Uterus (tissue), 4 donors: ENCODE results near the gene HCK. TPM values are rescaled to one million over a fixed set of nuclear protein-coding genes. Genes with fewer than 3 reads are reported as not detected.

Experiments used
- DNase-seq, 2 donors: peaks; one replicate each; pipeline ENCODE4 v3.0.0-alpha.2; 2019 to 2020
- H3K27ac ChIP-seq, 2 donors: fragments of 200-600 bp; sonication (generic); 1 replicate in 1 of 2; 2 replicates in 1 of 2; pipeline ENCODE4 v1.5.1; 2016 to 2018
- H3K27me3 ChIP-seq, 2 donors: fragments of 200-600 bp; sonication (generic); one replicate each; pipeline ENCODE4 v1.5.1; 2018 to 2019; ENCODE audit warnings: control low read depth in 1 of 2
- H3K36me3 ChIP-seq, 2 donors: fragments of 200-600 bp; sonication (generic); one replicate each; pipeline ENCODE4 v1.5.1; 2019; ENCODE audit warnings: control low read depth in 1 of 2
- H3K4me1 ChIP-seq, 2 donors: fragments of 200-600 bp; sonication (generic); one replicate each; pipeline ENCODE4 v1.5.1; 2018 to 2019; ENCODE audit warnings: control low read depth in 1 of 2
- H3K4me3 ChIP-seq, 2 donors: fragments of 200-600 bp; sonication (generic); 1 replicate in 1 of 2; 2 replicates in 1 of 2; pipeline ENCODE4 v1.5.1; 2018 to 2019; ENCODE audit warnings: mild to moderate bottlenecking in 1 of 2
- H3K9me3 ChIP-seq, 2 donors: fragments of 200-600 bp; sonication (generic); one replicate each; pipeline ENCODE4 v1.5.1; 2019; ENCODE audit warnings: control low read depth in 1 of 2
- POLR2A ChIP-seq, 2 donors: fragments of 450-650 bp; IDR thresholded peaks; one replicate each; pipeline ENCODE4 v1.6.1; 2016; ENCODE audit warnings: antibody characterized with exemption in 2 of 2, mild to moderate bottlenecking in 1 of 2, moderate library complexity in 1 of 2
- intact Hi-C: fragments of 100-400 bp; cut with DNase I; formaldehyde crosslinking; loops from one replicate; pipeline ENCODE4 v1.15.1; 2023; ENCODE audit warnings: low total_unique reads
- total RNA-seq, 4 donors: library from RNA; depleted of rRNA in 3 of 4; stranded (reverse); fragments of >200 nt in 3 of 4; gene quantifications; one replicate each; pipeline versions ENCODE4 v1.1.0 to v1.2.4, GENCODE V29; 2014 to 2023
- TF ChIP-seq, protein P1 (sequence below), 4 experiments: fragments of 200-600 bp in 2 of 4; fragments of 450-650 bp in 2 of 4; sonication (generic) in 2 of 4; IDR thresholded peaks; one replicate each; pipeline ENCODE4 v1.5.1; 2016 to 2019; ENCODE audit warnings: antibody characterized with exemption in 4 of 4, mild to moderate bottlenecking in 2 of 4, moderate library complexity in 1 of 4
- donor health status: DM: yes; HTN: yes; CAD: no.

Gene HCK
- total RNA-seq, 4 donors from 2014 or later = 1.3 to 7.0 (median 4.1) TPM

DNA sequence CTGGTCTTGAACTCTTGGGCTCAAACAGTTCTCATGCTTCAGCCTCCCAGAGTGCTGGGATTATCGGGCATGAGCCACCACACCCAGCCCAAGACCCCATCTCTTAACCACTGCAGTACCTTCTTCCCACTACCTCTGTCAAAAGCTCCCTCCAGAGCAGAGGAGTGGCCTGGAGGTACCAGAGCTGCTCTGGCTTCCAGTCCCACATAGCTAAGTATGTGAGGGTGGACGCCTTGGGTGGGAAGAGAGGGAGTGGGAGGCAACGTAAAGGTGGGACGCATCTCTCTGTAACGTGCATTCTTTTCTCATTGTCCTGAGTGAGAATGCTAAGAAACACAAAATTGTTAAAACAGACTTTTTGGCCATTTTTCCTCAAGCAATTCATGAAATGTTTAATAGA, 82.0 kb downstream of the HCK start:
- Histone ChIP-seq H3K27ac (no peak overlapping the region), H3K36me3 (no peaks in the 10 kb centered on the region), H3K4me1 (no peaks in the 10 kb centered on the region), H3K27me3 (no peaks in the 10 kb centered on the region), H3K4me3 (no peak overlapping the region), H3K9me3 (no peaks in the 10 kb centered on the region)
- no peak for DNase-seq
- no peak for TF ChIP-seq POLR2A (IDR thresholded peaks at IDR 0.05)
- TF ChIP-seq, protein P1, sequence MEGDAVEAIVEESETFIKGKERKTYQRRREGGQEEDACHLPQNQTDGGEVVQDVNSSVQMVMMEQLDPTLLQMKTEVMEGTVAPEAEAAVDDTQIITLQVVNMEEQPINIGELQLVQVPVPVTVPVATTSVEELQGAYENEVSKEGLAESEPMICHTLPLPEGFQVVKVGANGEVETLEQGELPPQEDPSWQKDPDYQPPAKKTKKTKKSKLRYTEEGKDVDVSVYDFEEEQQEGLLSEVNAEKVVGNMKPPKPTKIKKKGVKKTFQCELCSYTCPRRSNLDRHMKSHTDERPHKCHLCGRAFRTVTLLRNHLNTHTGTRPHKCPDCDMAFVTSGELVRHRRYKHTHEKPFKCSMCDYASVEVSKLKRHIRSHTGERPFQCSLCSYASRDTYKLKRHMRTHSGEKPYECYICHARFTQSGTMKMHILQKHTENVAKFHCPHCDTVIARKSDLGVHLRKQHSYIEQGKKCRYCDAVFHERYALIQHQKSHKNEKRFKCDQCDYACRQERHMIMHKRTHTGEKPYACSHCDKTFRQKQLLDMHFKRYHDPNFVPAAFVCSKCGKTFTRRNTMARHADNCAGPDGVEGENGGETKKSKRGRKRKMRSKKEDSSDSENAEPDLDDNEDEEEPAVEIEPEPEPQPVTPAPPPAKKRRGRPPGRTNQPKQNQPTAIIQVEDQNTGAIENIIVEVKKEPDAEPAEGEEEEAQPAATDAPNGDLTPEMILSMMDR (IDR thresholded peaks at IDR 0.05) = no peak
- intact Hi-C loops = no loop called here

DNA sequence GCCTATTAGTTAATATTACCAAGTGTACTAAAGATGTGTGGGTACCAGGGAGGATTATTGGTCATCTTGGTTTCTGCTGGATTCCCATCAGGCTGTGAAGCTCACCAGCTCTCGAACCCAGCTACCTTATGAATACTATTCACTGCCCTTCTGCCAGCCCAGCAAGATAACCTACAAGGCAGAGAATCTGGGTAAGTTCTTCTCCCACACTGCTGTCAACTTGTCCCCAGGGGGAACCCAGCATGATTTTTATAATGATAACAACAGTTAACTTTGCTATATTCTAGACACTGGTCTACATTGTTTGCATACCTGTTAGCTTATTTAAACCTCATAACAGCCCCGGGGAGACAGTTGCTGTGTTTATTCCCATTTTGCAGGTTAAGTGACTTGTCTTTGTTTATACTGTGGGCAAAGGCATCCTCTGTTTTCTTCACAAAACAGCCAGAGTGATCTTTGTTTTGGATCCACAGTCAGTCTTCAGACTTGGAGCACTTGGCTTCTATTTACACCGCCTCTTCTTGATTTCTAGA, 84.0 kb downstream of the HCK start:
- H3K27ac ChIP-seq = no peak overlapping the region
- H3K9me3 ChIP-seq = no peaks in the 10 kb centered on the region
- no peak overlapping the region for H3K4me3 ChIP-seq
- H3K36me3 ChIP-seq = no peaks in the 10 kb centered on the region
- intact Hi-C loops = no loop called here
- no peaks in the 10 kb centered on the region for H3K27me3 ChIP-seq
- TF ChIP-seq POLR2A (IDR thresholded peaks at IDR 0.05) = no peak
- TF ChIP-seq, protein P1 (IDR thresholded peaks at IDR 0.05) = no peak
- DNase-seq = no peak
- H3K4me1 ChIP-seq = no peaks in the 10 kb centered on the region

DNA sequence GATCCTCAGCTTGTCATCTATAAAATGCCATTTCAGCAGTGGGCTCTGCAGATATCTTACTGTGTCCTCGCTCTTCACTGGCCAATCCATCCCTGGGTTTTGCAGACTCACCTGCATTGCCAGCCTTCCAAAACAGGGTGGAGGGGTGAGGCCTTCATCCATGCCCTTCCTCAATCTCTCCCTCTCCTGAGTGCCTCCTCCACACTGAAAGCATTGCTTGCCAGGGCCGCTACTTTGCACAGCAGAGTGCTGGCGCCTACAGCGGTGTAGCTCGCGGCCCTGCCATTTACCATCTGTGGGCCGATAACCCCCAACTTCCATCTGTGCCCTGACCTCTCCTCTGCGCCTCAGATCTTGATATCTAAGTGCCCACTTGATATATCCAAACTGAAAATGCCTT, 86.9 kb downstream of the HCK start:
- Histone ChIP-seq H3K27me3 (no peaks in the 10 kb centered on the region), H3K27ac (no peak overlapping the region), H3K4me3 (no peak overlapping the region), H3K9me3 (no peaks in the 10 kb centered on the region), H3K4me1 (no peaks in the 10 kb centered on the region), H3K36me3 (no peaks in the 10 kb centered on the region)
- intact Hi-C loops = no loop called here
- no peak for DNase-seq
- TF ChIP-seq, protein P1 (IDR thresholded peaks at IDR 0.05) = no peak
- TF ChIP-seq POLR2A (IDR thresholded peaks at IDR 0.05) = no peak

DNA sequence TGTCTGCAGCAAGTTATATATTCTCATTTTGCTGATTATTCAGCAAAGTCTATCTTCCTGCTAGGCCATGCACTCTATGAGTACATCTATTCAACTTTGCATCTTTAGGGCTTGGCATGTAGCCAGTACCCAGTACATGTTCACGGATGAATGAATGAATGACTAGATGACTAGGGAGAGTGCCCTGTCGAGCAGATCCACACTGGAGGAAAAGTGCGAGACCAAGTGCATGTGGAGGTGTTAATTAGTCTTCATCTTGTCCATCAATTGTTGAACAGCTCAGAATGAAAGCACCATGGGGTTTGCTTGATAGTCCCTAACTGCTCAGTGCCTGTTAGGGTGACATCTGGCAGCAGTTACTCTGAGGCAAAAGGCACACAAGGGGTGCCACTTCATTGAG, 87.9 kb downstream of the HCK start:
- no peak for DNase-seq
- no peaks in the 10 kb centered on the region for H3K4me1 ChIP-seq
- H3K36me3 ChIP-seq = no peaks in the 10 kb centered on the region
- intact Hi-C loops = no loop called here
- no peak overlapping the region for H3K4me3 ChIP-seq
- H3K27ac ChIP-seq = no peak overlapping the region
- no peaks in the 10 kb centered on the region for H3K27me3 ChIP-seq
- no peak for TF ChIP-seq POLR2A (IDR thresholded peaks at IDR 0.05)
- TF ChIP-seq, protein P1 (IDR thresholded peaks at IDR 0.05) = no peak
- H3K9me3 ChIP-seq = no peaks in the 10 kb centered on the region

DNA sequence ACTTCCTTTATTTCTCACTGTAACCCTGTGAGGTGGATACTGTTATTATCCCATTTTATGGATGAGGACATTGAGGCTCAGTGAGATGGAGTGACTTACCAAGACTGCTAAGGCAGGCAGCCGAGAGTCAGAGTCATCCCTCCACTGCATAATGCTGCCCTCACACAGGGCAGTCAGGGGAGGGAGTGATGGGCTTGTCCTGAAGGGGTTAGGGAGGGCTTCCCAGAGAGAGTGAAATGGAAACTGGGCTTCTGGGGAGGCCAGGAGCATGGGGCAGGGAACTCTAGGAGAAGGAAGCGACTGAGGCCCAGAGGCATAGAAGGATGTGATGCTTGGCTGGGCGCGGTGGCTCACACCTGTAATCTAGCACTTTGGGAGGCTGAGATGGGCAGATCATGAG, 88.6 kb downstream of the HCK start:
- Histone ChIP-seq H3K9me3 (no peaks in the 10 kb centered on the region), H3K36me3 (no peaks in the 10 kb centered on the region), H3K4me1 (no peaks in the 10 kb centered on the region), H3K27me3 (no peaks in the 10 kb centered on the region), H3K4me3 (no peak overlapping the region), H3K27ac (no peak overlapping the region)
- TF ChIP-seq POLR2A (IDR thresholded peaks at IDR 0.05) = no peak
- TF ChIP-seq, protein P1 (IDR thresholded peaks at IDR 0.05) = no peak
- intact Hi-C loops = no loop called here
- no peak for DNase-seq
